NCI-H1105 (cell line): ENCODE results near the gene CNTN4.
A peak's percentile ranks its signal among the peaks of the same experiment; 100 is the strongest.
"Not testable (repeated sequence)": the region's sequence is repeated elsewhere in the genome, so short reads cannot be mapped to it uniquely, and the experiment has no call there.

Source experiments
- DNase-seq: peaks from one replicate; lab custom pipeline; 2025; lab: John Stamatoyannopoulos, UW

The CNTN4 gene

GRCh38 chr3:2968475-2968874, 869.8 kb downstream of the CNTN4 start:
- no peak for DNase-seq

- no peak for DNase-seq
These were observed 877.5 kb downstream of the CNTN4 start for GRCh38 chr3:2976212-2976611.

GRCh38 chr3:2976796-2977195, 878.1 kb downstream of the CNTN4 start:
- DNase-seq: no peak

- no peak for DNase-seq
These were observed 880.5 kb downstream of the CNTN4 start for GRCh38 chr3:2978977-2979732.

GRCh38 chr3:2984005-2984830, 885.6 kb downstream of the CNTN4 start:
- DNase-seq: no peak

- DNase-seq: no peak
These were observed 886.2 kb downstream of the CNTN4 start for GRCh38 chr3:2984831-2985220.

- no peak for DNase-seq
These were observed 886.8 kb downstream of the CNTN4 start for GRCh38 chr3:2985479-2985878.

- DNase-seq: no peak
These were observed 893.9 kb downstream of the CNTN4 start for GRCh38 chr3:2992534-2992933.

- not testable (repeated sequence) for DNase-seq
These were observed 894.5 kb downstream of the CNTN4 start for GRCh38 chr3:2993130-2993529.

GRCh38 chr3:2993736-2994135, 895.1 kb downstream of the CNTN4 start:
- DNase-seq: no peak

- no peak for DNase-seq
These were observed 896.5 kb downstream of the CNTN4 start for GRCh38 chr3:2995195-2995594.

- DNase-seq: no peak
These were observed 906.6 kb downstream of the CNTN4 start for GRCh38 chr3:3005146-3005744.

- DNase-seq: no peak
These were observed 914.8 kb downstream of the CNTN4 start for GRCh38 chr3:3013317-3014052.

GRCh38 chr3:3015185-3016089, 916.8 kb downstream of the CNTN4 start:
- peak; percentile 16 for DNase-seq

- DNase-seq: no peak
These were observed 917.6 kb downstream of the CNTN4 start for GRCh38 chr3:3016226-3016625.

GRCh38 chr3:3020209-3020608, 921.5 kb downstream of the CNTN4 start:
- DNase-seq: no peak

GRCh38 chr3:3023111-3023745, 924.6 kb downstream of the CNTN4 start:
- DNase-seq: no peak

- no peak for DNase-seq
These were observed 929.4 kb downstream of the CNTN4 start for GRCh38 chr3:3027976-3028567.

GRCh38 chr3:3031326-3031725, 932.7 kb downstream of the CNTN4 start:
- DNase-seq: no peak

GRCh38 chr3:3037156-3037555, 938.5 kb downstream of the CNTN4 start:
- no peak for DNase-seq
